IPS-11a (cell line): ENCODE results near the gene HOXC9.

ENCODE experiments used
- H3K4me3 ChIP-seq: one replicate; pipeline ENCODE4 v1.5.1; 2013; ENCODE audit warnings: low read depth, low read length, control low read depth

HOXC9 gene

DNA sequence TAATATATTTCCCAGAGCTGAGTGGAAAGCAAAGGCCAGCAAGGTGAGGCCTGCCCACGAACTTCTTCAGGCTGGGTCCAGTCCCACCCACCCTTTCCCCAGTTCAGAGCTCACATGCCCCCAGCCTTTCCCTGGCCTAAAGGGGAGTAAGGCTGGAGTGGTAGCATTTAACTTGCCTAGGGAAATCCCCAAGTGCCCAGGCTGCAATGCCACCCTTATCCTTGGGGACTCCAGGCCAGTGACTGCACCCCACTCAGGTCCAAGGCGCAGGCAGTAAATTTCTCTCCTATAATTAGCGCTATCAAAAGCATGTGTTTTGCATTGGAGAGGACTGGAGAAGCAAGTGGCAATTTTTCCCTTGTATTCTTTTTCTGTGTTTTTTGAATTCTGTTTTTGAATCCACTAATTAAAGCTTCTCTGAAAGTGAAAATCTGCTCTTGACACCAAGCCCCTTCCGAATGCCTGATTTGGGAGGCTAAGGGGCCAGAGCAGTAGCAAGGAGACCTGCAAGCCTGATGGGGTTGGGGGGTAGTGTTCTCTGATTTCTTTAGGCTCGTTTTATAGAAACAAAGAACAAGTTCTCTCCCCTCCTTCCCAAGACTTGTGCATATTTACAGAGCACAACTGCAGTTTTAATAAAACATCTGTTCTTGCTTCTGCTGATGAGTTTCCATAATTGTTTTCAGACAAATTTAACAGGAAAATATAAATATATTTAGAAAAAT, 24.8 kb downstream of the HOXC9 start:
- H3K4me3 ChIP-seq: no peak overlapping the region

DNA sequence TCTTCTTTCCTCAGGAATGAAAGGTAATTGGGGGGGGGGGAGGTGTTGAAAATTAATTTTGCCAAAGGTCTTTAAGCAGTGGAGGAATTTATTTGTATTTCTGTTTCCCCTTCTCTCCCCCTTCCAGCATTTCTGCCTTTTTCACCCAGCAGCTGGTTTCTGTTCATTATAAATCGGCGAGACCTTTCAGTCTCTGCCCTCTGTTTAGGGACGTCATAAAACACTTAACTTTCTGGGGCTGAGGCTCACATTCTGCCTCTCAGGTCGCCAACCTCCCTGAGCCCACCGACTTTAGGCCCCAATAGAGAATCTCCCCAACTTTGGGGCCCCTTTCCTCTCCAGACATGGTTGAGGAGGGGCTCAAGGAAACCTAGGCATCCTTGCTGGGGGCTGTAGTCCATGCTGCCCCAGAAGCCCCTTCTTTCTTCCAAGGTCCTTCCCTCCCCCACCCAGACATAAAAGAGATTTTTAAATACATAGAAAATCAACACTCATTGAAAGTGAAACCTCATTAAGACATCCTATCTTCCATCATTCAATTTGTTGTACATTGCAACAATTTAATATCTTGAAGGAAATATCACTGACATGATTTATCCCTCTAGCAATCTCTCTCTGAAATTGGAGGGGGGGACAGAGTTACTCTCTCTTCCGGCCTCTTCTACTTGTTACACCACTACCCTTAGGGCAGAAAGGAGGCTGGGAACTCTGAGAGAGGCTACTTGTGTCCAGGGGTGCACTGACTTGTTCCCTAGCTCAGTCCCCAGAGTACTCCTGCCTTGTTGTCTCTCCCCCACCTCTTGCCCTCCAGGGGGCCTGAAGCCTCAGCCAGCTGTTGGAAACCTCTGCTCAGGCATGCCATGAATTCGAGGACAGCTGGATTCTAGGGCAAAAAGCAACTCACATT, 25.8 kb downstream of the HOXC9 start:
- H3K4me3 ChIP-seq: no peak overlapping the region

- H3K4me3 ChIP-seq: no peak overlapping the region
Measured at GRCh38 chr12:54026640-54027441, 26.9 kb downstream of the HOXC9 start.

GRCh38 chr12:54027442-54027786, 27.5 kb downstream of the HOXC9 start:
- H3K4me3 ChIP-seq: no peak overlapping the region

- H3K4me3 ChIP-seq: no peak within 1 kb of the TSS
Measured at GRCh38 chr12:54028314-54029201, 28.6 kb downstream of the HOXC9 start, which contains the start of gene HOXC6. Gene HOXC6, plus strand, starts transcription at chr12:54028440. Its CDS starts 82 bp downstream, at chr12:54028522.

DNA sequence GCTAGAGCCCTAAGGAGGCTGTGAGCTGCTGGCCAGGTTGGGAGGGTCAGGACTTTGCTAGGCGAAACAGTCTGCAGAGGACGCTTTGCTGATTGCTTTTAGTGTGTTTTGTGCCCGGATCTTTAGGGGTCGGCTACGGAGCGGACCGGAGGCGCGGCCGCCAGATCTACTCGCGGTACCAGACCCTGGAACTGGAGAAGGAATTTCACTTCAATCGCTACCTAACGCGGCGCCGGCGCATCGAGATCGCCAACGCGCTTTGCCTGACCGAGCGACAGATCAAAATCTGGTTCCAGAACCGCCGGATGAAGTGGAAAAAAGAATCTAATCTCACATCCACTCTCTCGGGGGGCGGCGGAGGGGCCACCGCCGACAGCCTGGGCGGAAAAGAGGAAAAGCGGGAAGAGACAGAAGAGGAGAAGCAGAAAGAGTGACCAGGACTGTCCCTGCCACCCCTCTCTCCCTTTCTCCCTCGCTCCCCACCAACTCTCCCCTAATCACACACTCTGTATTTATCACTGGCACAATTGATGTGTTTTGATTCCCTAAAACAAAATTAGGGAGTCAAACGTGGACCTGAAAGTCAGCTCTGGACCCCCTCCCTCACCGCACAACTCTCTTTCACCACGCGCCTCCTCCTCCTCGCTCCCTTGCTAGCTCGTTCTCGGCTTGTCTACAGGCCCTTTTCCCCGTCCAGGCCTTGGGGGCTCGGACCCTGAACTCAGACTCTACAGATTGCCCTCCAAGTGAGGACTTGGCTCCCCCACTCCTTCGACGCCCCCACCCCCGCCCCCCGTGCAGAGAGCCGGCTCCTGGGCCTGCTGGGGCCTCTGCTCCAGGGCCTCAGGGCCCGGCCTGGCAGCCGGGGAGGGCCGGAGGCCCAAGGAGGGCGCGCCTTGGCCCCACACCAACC, 29.8 kb downstream of the HOXC9 start:
- no peak overlapping the region for H3K4me3 ChIP-seq

DNA sequence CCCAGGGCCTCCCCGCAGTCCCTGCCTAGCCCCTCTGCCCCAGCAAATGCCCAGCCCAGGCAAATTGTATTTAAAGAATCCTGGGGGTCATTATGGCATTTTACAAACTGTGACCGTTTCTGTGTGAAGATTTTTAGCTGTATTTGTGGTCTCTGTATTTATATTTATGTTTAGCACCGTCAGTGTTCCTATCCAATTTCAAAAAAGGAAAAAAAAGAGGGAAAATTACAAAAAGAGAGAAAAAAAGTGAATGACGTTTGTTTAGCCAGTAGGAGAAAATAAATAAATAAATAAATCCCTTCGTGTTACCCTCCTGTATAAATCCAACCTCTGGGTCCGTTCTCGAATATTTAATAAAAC, 30.5 kb downstream of the HOXC9 start:
- no peak overlapping the region for H3K4me3 ChIP-seq

GRCh38 chr12:54030889-54031471, 31.0 kb downstream of the HOXC9 start:
- no peak overlapping the region for H3K4me3 ChIP-seq

DNA sequence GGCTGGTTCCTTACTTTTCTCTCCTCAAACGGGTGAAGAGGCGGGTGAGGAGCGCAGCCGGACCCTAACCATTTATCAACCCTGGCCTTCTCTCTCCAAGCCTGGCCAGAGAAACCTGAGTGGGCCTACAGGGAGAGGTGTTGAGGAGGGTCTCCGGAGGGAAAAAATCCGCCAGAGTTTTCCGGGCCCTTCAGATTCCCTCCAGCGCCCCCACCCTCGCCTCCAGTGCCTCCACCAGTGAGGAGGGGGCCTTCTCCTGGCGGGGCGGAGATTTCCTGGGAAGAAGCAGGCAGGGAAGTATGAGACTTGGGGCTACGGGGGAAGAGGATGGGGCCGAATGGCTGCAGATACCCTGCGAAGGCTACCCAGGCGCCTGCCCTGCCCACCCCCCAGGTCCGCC, 31.5 kb downstream of the HOXC9 start:
- no peak overlapping the region for H3K4me3 ChIP-seq

DNA sequence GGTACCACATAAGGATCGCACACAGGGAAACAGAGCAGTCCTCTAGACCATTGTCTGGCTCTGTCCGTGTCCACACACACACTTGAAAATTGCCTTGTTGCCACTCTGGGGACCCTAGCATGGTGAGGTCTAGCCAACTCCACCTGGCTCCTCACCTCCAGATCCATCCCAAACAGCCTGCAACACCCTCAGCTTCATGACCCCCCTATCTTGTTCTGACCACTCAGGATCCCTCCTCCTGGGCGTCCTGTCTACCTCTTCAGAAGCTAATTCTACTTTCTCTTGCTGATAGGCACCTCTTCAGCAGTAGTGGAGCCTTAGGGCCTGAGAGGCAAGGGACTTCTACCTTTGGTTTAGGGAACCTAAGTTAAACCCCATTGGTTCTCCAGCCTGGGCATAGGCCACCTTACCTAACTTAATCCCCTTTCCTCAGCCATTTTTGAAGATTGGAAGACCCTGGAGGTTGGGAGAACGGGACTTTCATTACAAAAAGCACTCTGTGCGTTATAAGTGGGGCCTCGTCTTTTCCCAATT, 32.2 kb downstream of the HOXC9 start:
- H3K4me3 ChIP-seq: no peak overlapping the region

DNA sequence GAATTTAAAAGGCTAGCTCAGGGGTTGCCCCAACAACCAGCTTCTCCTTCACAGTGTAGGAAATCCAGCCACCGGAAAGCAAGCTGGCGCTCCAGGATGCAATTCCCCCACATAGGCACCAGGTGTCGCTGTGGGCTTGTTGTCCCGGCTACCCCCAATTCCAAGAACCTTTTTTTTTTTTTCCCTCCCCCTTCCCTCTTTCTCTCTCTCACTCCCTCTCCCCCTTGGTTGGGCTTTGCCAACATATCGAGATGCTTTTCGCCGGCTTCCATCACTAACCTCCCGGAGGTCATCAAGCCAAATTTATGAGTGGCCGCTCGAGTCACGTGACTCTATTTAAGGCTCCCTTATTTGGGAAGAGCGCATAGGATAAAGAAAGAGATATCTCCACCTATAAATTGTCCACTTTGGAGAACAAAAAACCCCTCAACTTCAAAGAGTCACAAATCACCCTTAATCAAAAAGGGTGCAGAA, 32.7 kb downstream of the HOXC9 start, which contains the start of gene HOXC5:
TSS of gene HOXC5 (plus strand) at position 424 of the 474 bp plus-strand sequence. CDS start 73 bp downstream, outside the sequence.
- H3K4me3 ChIP-seq: no peak within 1 kb of the TSS

GRCh38 chr12:54033106-54033979, 33.4 kb downstream of the HOXC9 start:
- no peak overlapping the region for H3K4me3 ChIP-seq

- no peak overlapping the region for H3K4me3 ChIP-seq
Measured at GRCh38 chr12:54033980-54034784, 34.2 kb downstream of the HOXC9 start.

GRCh38 chr12:54034785-54035310, 34.9 kb downstream of the HOXC9 start:
- no peak overlapping the region for H3K4me3 ChIP-seq

DNA sequence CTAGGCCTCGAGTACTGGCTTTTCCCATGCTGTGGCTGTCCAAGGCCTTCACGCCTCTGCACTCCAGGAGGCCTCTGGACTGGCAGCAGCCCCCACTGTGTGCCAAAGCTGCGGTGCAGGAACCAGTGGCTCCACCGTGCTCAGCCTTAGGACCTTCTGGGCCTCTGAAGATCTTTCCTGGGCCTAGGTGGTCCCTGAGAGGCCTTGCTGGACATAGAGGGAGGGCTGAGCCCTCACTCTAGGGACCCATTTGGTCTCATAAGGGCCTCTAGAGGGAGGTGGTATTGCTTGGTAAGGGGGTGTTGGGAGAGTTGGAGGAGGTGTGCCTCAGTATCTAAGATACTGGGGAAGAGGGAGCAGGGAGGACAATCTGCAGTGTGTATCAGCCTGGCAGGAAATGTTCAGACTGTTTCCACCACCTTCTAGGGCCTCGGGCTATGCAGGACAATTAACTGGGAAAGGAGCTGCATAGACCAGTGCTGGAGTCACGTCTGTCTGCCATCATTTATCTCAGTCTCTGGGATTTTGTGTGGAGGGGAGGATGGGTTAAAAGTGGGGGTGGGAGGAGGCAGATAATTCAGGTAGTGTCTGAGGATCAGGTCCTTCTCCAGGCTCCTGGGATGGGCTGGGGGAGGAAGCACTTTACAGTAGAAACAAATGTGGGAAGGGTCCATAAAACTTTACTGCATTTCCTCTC, 35.8 kb downstream of the HOXC9 start:
- no peak overlapping the region for H3K4me3 ChIP-seq
